ENCODE measurements around the gene TCEAL6. TPM values are rescaled to one million over a fixed set of nuclear protein-coding genes. Genes with fewer than 3 reads are reported as not detected.
"Not testable (repeated sequence)": the region's sequence is repeated elsewhere in the genome, so short reads cannot be mapped to it uniquely, and the experiment has no call there.

Gene TCEAL6
- polyA plus RNA-seq (2013, experiment 1 of 4), result not detected
- polyA plus RNA-seq (2013, experiment 2 of 4), result not detected
- not detected for polyA plus RNA-seq (2013, experiment 3 of 4)
- not detected for polyA plus RNA-seq (2013, experiment 4 of 4)

- H3K4me3 ChIP-seq (ENCODE audit: insufficient read depth, low read depth, low read length); H3K9me3 ChIP-seq (ENCODE audit: control insufficient read depth, low read length); H3K4me1 ChIP-seq (ENCODE audit: control insufficient read depth, insufficient read depth, low read length); H3K36me3 ChIP-seq (ENCODE audit: control insufficient read depth, insufficient read depth, low read length); H3K27ac ChIP-seq (ENCODE audit: insufficient read depth, low read depth, low read length, poor library complexity, severe bottlenecking); H3K27me3 ChIP-seq (ENCODE audit: control insufficient read depth, insufficient read depth, low read length, poor library complexity, severe bottlenecking): not testable (repeated sequence)
- WGBS, 2 experiments, result 96% methylated on average over 16 to 20 of the region's 31 CpGs
These were observed at the start of gene TCEAL6 for GRCh38 chrX:102142274-102142673. TSS of gene TCEAL6 (minus strand) at chrX:102142481.

GRCh38 chrX:102185967-102186720 is 43.9 kb upstream of the TCEAL6 start:
- Histone ChIP-seq H3K4me3 (ENCODE audit: insufficient read depth, low read depth, low read length) (no peak overlapping the region), H3K36me3 (ENCODE audit: control insufficient read depth, insufficient read depth, low read length) (no peaks in the 10 kb centered on the region), H3K27me3 (ENCODE audit: control insufficient read depth, insufficient read depth, low read length, poor library complexity, severe bottlenecking) (no peaks in the 10 kb centered on the region), H3K9me3 (ENCODE audit: control insufficient read depth, low read length) (no peaks in the 10 kb centered on the region), H3K27ac (ENCODE audit: insufficient read depth, low read depth, low read length, poor library complexity, severe bottlenecking) (no peak overlapping the region), H3K4me1 (ENCODE audit: control insufficient read depth, insufficient read depth, low read length) (no peaks in the 10 kb centered on the region)
- 80% methylated on average over 4 to 6 of the region's 7 CpGs for WGBS, 2 experiments

GRCh38 chrX:102155806-102156179 is 13.5 kb upstream of the TCEAL6 start, which contains the start of gene BEX5:
TSS of gene BEX5 (minus strand) at chrX:102155977. CDS start at chrX:102154265, 1,712 bp downstream.
- Histone ChIP-seq H3K36me3 (ENCODE audit: control insufficient read depth, insufficient read depth, low read length) (no peaks in the 10 kb centered on the region), H3K27ac (ENCODE audit: insufficient read depth, low read depth, low read length, poor library complexity, severe bottlenecking) (no peak within 1 kb of the TSS), H3K27me3 (ENCODE audit: control insufficient read depth, insufficient read depth, low read length, poor library complexity, severe bottlenecking) (peaks cover 10% of the 10 kb centered on the region), H3K4me3 (ENCODE audit: insufficient read depth, low read depth, low read length) (peak within 1 kb of the TSS; percentile 28), H3K4me1 (ENCODE audit: control insufficient read depth, insufficient read depth, low read length) (no peaks in the 10 kb centered on the region), H3K9me3 (ENCODE audit: control insufficient read depth, low read length) (no peaks in the 10 kb centered on the region)
- WGBS, 2 experiments, result 21% methylated on average over 12 to 15 of the region's 15 CpGs

DNA sequence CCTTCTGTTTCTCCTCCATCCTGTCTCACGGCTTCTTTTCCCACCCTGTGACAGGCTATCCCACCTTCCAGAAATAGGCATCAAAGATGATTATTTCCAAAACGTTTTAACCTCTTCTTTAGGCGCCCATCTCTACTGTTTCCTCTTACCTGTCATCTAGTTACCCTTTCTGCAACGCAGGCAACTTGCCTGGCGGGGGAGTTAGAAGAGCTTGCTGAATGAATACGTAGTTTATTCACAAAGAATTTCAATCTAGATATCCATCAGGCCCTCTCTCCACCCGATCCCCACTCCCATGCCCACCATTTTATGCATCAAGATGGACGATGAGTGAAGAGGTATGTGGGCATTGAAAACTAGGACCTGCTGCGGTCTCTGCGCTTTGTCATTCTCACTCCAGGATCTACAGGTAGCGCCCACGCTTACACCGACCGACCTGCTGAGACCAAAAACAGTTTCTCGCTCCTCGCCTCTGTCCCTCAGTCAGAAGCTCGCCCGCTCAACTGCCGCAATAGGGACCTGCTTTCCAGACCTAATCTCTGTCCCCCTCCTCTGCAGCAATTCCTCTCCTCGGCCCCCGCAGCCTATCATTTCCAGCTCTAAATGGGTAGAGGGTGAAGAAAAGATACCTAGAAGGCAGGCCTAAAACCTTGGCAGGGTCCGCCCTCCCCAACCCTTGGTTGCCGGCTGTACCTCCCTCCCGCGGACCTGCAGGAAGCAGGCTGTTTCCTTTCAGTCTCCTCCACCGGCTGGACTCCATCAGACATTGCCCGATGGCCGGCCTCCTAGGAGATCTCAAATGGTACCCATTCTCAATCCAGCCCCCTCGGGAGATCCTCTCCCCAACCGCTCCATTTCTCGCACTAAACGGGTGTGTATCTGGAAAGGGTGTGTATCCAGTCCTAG is 12.9 kb upstream of the TCEAL6 start:
- H3K36me3 ChIP-seq (ENCODE audit: control insufficient read depth, insufficient read depth, low read length), result no peaks in the 10 kb centered on the region
- peaks cover 10% of the 10 kb centered on the region for H3K27me3 ChIP-seq (ENCODE audit: control insufficient read depth, insufficient read depth, low read length, poor library complexity, severe bottlenecking)
- H3K4me1 ChIP-seq (ENCODE audit: control insufficient read depth, insufficient read depth, low read length), result no peaks in the 10 kb centered on the region
- 29 to 40% methylated on average over 26 to 32 of the region's 32 CpGs for WGBS, 2 experiments
- peak overlapping the region; percentile 28 for H3K4me3 ChIP-seq (ENCODE audit: insufficient read depth, low read depth, low read length)
- no peak overlapping the region for H3K27ac ChIP-seq (ENCODE audit: insufficient read depth, low read depth, low read length, poor library complexity, severe bottlenecking)
- H3K9me3 ChIP-seq (ENCODE audit: control insufficient read depth, low read length), result no peaks in the 10 kb centered on the region

GRCh38 chrX:102154218-102154860 is 12.1 kb upstream of the TCEAL6 start:
- Histone ChIP-seq H3K9me3 (ENCODE audit: control insufficient read depth, low read length) (no peaks in the 10 kb centered on the region), H3K4me1 (ENCODE audit: control insufficient read depth, insufficient read depth, low read length) (no peaks in the 10 kb centered on the region), H3K4me3 (ENCODE audit: insufficient read depth, low read depth, low read length) (no peak overlapping the region), H3K27ac (ENCODE audit: insufficient read depth, low read depth, low read length, poor library complexity, severe bottlenecking) (no peak overlapping the region), H3K36me3 (ENCODE audit: control insufficient read depth, insufficient read depth, low read length) (no peaks in the 10 kb centered on the region), H3K27me3 (ENCODE audit: control insufficient read depth, insufficient read depth, low read length, poor library complexity, severe bottlenecking) (peaks cover 10% of the 10 kb centered on the region)
- 20 to 24% methylated on average over 11 of the region's 11 CpGs for WGBS, 2 experiments

DNA sequence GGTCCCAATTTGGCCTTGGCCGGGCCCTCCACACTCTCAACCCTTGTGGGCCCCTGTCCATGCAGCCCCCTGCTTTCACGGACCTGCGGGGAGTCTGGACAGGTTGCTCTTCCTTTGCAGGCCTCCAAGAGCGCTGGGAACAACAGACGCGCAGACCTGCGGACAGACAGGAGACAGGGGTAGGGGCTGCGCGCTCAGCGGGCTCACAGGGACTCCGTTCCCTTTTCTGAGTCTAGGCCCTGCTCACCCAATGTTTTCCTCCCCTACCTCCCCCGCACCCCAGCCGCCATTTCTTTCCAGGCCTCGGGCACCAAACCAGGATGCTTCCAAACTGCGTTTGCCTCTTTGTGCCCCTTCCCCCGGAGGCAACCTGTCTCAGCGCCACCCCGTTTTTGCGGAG is 650 bp downstream of the TCEAL6 start:
- H3K4me1 ChIP-seq (ENCODE audit: control insufficient read depth, insufficient read depth, low read length); H3K27me3 ChIP-seq (ENCODE audit: control insufficient read depth, insufficient read depth, low read length, poor library complexity, severe bottlenecking); H3K9me3 ChIP-seq (ENCODE audit: control insufficient read depth, low read length); H3K27ac ChIP-seq (ENCODE audit: insufficient read depth, low read depth, low read length, poor library complexity, severe bottlenecking); H3K36me3 ChIP-seq (ENCODE audit: control insufficient read depth, insufficient read depth, low read length); H3K4me3 ChIP-seq (ENCODE audit: insufficient read depth, low read depth, low read length): not testable (repeated sequence)
- 91 to 96% methylated on average over 19 of the region's 19 CpGs for WGBS, 2 experiments

GRCh38 chrX:102140876-102141275 is 1.4 kb downstream of the TCEAL6 start:
- 88 to 91% methylated on average over 12 to 15 of the region's 16 CpGs for WGBS, 2 experiments
- not testable (repeated sequence) for H3K27ac ChIP-seq (ENCODE audit: insufficient read depth, low read depth, low read length, poor library complexity, severe bottlenecking); H3K36me3 ChIP-seq (ENCODE audit: control insufficient read depth, insufficient read depth, low read length); H3K9me3 ChIP-seq (ENCODE audit: control insufficient read depth, low read length); H3K4me3 ChIP-seq (ENCODE audit: insufficient read depth, low read depth, low read length); H3K4me1 ChIP-seq (ENCODE audit: control insufficient read depth, insufficient read depth, low read length); H3K27me3 ChIP-seq (ENCODE audit: control insufficient read depth, insufficient read depth, low read length, poor library complexity, severe bottlenecking)

DNA sequence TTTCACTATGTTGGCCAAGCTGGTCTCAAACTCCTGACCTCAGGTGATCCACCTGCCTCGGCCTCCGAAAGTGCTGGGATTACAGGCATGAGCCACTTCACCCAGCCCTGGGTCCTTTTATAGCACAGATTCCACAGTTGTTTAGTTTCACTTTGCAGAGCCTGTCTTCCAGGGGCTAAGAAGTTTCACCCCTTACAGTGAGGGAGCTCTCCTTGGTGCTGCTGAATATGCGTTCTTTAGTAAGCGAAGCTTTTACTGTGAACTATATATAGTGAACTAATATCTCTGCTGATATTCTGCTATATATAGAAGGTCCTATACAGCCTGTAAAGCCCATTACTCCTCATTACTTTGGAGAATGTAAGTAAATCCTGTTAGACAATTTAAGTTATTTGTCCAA is 4.2 kb downstream of the TCEAL6 start:
- 91 to 98% methylated on average over 2 of the region's 4 CpGs for WGBS, 2 experiments
- H3K9me3 ChIP-seq (ENCODE audit: control insufficient read depth, low read length), result no peaks in the 10 kb centered on the region

DNA sequence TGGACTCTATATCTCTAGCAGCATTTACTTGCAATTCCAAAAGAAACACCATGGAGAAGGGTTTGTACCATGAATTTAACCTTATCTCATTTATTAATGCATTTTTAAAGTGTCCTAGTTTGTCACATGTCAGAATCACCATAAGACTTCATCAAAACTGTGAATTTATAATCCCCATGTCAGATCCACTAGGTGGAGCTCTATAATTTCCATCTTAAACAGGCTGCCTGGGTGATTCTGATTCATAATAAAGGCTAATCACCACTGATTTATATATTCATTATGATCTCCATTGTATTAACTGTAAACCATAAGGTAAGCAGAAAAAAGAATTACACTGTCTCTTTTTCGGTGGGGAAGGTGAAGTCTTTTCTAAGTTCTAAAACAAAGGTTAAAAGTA is 12.8 kb downstream of the TCEAL6 start:
- H3K4me1 ChIP-seq (ENCODE audit: control insufficient read depth, insufficient read depth, low read length), result no peaks in the 10 kb centered on the region
- WGBS, 2 experiments, result 20% methylated on average over 1 of the region's 1 CpG; no CpG with 5 or more reads in 1 of the 2 experiments
- no peaks in the 10 kb centered on the region for H3K9me3 ChIP-seq (ENCODE audit: control insufficient read depth, low read length)
- no peak overlapping the region for H3K27ac ChIP-seq (ENCODE audit: insufficient read depth, low read depth, low read length, poor library complexity, severe bottlenecking)
- H3K27me3 ChIP-seq (ENCODE audit: control insufficient read depth, insufficient read depth, low read length, poor library complexity, severe bottlenecking), result peaks cover 11% of the 10 kb centered on the region
- H3K4me3 ChIP-seq (ENCODE audit: insufficient read depth, low read depth, low read length), result no peak overlapping the region
- H3K36me3 ChIP-seq (ENCODE audit: control insufficient read depth, insufficient read depth, low read length), result no peaks in the 10 kb centered on the region

More for the DNA sequence above, 4.2 kb downstream of the TCEAL6 start:
- no peaks in the 10 kb centered on the region for H3K27me3 ChIP-seq (ENCODE audit: control insufficient read depth, insufficient read depth, low read length, poor library complexity, severe bottlenecking)
- no peaks in the 10 kb centered on the region for H3K4me1 ChIP-seq (ENCODE audit: control insufficient read depth, insufficient read depth, low read length)
- no peak overlapping the region for H3K4me3 ChIP-seq (ENCODE audit: insufficient read depth, low read depth, low read length)
- H3K36me3 ChIP-seq (ENCODE audit: control insufficient read depth, insufficient read depth, low read length), result no peaks in the 10 kb centered on the region
- H3K27ac ChIP-seq (ENCODE audit: insufficient read depth, low read depth, low read length, poor library complexity, severe bottlenecking), result no peak overlapping the region

DNA sequence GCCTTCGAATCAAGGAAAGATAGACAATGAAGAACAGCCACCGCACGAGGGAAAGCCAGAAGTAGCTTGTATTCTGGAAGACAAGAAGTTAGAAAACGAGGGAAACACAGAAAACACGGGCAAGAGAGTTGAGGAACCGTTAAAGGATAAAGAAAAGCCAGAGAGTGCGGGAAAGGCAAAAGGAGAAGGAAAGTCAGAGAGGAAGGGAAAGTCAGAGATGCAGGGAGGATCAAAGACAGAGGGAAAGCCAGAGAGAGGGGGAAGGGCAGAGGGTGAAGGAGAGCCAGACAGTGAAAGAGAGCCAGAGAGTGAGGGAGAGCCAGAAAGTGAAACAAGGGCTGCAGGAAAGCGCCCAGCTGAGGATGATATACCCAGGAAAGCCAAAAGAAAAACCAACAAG is 15.4 kb downstream of the TCEAL6 start:
- H3K4me1 ChIP-seq (ENCODE audit: control insufficient read depth, insufficient read depth, low read length), result no peaks in the 10 kb centered on the region
- 57 to 61% methylated on average over 8 of the region's 8 CpGs for WGBS, 2 experiments
- H3K9me3 ChIP-seq (ENCODE audit: control insufficient read depth, low read length), result no peaks in the 10 kb centered on the region
- H3K27me3 ChIP-seq (ENCODE audit: control insufficient read depth, insufficient read depth, low read length, poor library complexity, severe bottlenecking), result peaks cover 21% of the 10 kb centered on the region
- H3K36me3 ChIP-seq (ENCODE audit: control insufficient read depth, insufficient read depth, low read length), result no peaks in the 10 kb centered on the region
- no peak overlapping the region for H3K27ac ChIP-seq (ENCODE audit: insufficient read depth, low read depth, low read length, poor library complexity, severe bottlenecking)
- H3K4me3 ChIP-seq (ENCODE audit: insufficient read depth, low read depth, low read length), result no peak overlapping the region

Measured in ectodermal cell (in vitro differentiated cells).